CD4-positive, alpha-beta T cell treated with Interleukin-1 beta for 1 hour (primary cell): ENCODE results near the gene SFMBT2.
A peak's percentile ranks its signal among the peaks of the same experiment; 100 is the strongest.

Experiments used
- DNase-seq, 2 donors: peaks; one replicate each; pipeline ENCODE4 v3.0.0-alpha.2; 2020 to 2022

Gene SFMBT2

GRCh38 chr10:7293378-7293920 is 117.4 kb downstream of the SFMBT2 start:
- no peak for DNase-seq

GRCh38 chr10:7291487-7292270 is 119.2 kb downstream of the SFMBT2 start:
- no peak for DNase-seq

DNA sequence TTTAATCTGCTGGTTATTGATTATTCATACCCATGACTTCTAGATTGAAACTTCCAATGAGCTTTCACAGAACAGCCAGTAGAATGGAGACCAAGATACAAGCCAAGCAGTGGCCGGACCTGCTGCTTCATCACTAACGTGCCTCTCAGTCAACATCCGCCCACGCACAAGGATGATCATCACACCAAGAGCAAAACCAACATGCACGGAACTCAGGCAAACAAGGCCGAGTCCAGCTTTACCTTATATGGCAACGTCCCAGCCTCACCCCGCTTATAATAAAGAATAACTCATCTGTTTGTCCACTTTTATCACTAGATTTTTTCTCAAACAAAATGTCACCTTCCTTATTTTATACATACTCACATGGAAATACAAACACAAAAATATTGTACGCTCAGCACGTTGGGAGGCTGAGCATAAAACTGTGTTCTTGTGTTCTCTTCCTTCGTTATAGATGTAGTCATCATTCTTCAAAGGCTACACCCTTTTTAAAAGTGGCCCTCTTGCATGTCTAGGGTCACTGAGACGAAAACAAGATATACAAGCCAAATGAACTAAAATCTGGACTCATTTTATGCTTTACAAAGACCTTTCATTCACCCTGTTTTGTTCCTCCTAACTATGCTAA is 122.7 kb downstream of the SFMBT2 start:
- no peak for DNase-seq

- DNase-seq = no peak
Observed at GRCh38 chr10:7287377-7287776, 123.5 kb downstream of the SFMBT2 start.

DNA sequence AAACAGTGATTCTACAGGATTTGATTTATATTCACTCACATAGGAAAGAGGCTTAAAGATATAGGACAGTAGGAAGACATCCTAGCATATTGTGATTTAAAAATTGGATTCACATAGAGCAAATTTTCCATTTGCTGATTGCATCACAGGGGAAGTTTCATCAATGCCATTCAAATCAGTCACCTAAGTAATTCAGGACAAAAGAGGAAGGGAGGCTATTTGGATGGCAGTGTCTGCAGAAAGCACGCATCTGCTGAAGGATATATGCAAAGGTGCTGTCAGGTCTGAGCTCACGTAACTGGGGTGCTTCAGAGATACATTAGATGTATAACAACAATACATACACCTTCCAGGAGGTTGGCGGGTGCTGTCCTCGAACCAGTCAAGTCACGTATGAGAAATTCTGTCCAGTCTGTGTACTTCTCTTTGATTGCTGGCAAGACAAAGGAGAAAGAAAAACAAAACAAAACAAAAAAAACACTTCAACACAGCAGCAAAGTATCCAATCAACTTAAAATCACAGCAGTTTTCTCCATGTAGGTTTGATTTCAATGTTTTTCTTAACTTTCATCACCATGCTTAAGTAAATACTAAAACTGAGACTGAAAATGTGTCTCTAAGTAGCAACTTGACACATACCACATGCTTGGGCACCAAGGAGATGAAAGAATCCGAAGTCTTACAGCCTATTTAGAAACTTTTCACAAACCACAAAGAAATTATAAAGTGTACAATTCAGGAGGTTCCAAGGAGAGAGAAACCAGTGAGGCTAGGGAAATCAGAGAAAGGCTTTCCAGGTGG is 125.1 kb downstream of the SFMBT2 start:
- no peak for DNase-seq

DNA sequence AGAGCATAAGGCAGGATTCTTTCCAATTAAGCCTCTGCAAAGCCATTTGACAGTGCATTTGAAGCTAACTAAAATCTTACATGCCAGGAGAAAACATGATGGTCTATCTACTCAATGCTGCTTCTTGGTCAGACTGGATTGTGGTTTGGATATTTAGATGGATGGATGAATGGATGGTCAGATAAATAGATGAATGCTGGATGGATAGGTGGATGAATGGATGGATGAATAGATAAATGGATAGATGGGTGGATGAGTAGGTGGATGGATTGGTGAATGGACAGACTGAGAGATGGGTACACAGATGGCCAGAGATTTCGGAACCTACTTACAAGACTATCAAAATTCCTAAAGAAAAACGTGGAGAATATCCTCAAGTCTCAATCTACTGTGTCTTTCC is 127.6 kb downstream of the SFMBT2 start:
- no peak for DNase-seq

DNA sequence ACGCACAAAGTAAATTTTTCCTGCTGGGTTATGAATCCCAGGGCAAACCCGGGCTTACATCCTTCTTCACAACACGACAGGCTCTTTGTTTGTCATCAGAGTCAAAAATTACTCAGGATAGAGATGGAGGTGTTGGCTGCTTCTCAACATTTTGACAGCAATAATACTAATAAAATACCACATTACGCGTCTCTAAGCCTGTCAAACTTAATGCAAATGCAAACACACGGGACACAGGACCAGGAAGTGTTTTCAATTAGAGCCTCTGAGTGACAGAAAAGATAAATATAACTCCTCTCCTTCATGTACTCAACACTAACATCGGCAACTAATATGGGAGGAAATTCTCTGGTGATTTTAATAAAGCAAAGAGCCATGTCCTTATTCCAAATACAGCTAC is 128.4 kb downstream of the SFMBT2 start:
- no peak for DNase-seq

GRCh38 chr10:7281429-7281828 is 129.4 kb downstream of the SFMBT2 start:
- DNase-seq = no peak

- DNase-seq = no peak
Observed at GRCh38 chr10:7279303-7279702, 131.5 kb downstream of the SFMBT2 start.

DNA sequence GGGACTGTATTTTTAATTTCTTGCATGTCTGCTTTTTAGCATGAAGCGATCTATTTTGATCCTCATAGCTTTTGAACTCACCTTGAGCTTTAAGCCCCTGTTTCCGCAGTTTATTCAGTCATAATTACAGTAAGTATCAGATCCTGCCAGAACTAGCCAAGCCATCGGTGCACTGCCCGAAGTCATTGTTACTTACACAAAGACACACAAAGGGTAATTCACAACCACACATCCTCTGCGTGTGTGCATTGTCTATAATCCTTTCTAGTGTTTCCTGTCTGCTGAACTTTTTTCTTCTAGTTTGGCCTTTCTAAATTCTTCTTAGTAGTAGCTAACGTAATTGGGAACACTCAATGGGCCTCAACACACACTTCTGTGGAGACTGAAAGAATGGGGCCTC is 133.0 kb downstream of the SFMBT2 start:
- no peak for DNase-seq

GRCh38 chr10:7277432-7277831 is 133.4 kb downstream of the SFMBT2 start:
- DNase-seq = no peak

DNA sequence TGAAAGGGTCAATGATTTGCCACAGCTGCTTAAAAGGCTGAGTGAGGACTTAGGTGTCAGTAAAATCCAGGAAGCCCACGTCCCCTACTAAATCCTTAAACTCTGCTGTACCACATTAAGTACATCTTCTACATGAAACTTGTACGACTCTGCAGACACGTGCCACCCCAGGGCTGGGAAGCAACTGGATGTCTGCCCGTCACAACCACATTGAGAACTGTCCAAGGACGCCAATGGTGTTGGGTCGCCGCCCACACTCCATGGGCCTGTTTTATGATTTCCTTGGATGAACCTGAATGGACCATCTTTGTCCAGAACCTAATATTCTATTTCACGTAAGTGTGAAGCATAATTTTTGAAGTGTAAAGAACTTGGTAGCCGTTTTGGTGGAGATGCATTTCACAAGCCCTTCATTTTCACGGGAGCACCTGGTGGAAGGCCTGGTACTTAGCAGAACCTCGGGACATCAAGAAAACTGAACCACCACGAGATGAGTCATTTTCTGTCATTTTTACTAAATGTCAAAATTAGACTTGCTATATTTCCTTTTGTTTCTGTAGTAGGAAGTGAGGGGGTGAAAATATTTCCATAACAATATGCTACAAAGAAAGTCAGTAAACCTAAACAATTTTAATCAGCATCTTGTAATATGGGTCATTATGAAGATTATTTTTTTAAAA is 134.9 kb downstream of the SFMBT2 start:
- no peak for DNase-seq

GRCh38 chr10:7274293-7274692 is 136.5 kb downstream of the SFMBT2 start:
- no peak for DNase-seq

GRCh38 chr10:7272008-7272407 is 138.8 kb downstream of the SFMBT2 start:
- peak in 1 of 2 donors; percentile 17 for DNase-seq

GRCh38 chr10:7269988-7270387 is 140.8 kb downstream of the SFMBT2 start:
- DNase-seq = no peak

- DNase-seq = no peak
Observed at GRCh38 chr10:7267142-7267541, 143.7 kb downstream of the SFMBT2 start.

DNA sequence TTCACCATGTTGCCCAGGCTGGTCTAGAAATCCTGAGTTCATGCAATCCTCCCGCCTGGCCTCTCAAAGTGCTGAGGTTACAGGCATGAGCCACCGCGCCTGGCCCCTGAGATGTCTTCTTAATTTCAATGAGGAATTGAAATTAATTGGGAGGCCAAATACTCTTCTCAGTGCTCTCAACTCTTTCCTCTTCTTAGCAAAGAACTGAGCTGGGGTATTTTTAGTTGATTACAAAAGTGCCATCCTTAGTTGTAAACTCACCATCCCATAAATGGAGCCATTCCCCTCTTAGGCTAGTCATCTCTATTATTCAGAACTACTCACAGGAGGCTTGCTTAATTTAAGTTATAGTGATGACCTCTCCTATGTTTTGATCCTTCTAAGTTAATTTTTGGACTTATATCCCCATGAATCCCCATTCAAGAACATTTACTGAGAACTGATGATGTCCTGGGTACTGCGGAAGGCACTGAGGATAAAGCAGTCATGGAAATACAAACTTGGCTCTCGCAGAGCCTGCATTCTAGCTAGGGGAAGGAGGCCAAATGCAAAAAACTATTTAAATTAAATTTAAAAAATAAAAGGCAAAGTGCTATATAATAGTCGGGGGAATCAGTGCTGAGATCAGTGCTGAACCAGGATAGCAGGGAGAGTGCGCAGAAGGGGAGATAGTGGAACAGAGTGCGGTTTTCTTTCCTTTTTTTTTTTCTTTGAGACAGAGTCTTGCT is 145.3 kb downstream of the SFMBT2 start:
- DNase-seq = no peak

- DNase-seq = no peak
Observed at GRCh38 chr10:7264313-7264756, 146.5 kb downstream of the SFMBT2 start.

DNA sequence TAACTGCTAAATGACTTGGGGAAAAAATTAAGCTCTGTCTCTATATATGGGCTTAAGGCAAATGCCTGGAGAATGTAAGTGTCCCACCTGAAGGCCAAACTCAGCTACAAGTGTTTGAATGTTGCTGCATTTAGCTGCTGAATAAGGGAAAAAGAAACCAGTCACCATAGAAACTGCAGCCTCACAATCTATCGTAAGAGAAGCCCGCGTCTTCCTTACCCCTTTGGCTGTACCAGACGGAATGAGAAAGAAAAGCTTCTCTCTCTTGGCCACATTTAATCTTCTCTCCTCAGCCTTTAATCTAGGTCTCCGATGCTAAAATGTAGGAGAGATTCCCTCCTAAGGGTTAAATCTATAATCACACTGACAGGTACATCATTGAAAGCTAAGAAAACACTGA is 147.2 kb downstream of the SFMBT2 start:
- no peak for DNase-seq

GRCh38 chr10:7261351-7261750 is 149.5 kb downstream of the SFMBT2 start:
- DNase-seq = no peak

GRCh38 chr10:7260912-7261311 is 149.9 kb downstream of the SFMBT2 start:
- no peak for DNase-seq

DNA sequence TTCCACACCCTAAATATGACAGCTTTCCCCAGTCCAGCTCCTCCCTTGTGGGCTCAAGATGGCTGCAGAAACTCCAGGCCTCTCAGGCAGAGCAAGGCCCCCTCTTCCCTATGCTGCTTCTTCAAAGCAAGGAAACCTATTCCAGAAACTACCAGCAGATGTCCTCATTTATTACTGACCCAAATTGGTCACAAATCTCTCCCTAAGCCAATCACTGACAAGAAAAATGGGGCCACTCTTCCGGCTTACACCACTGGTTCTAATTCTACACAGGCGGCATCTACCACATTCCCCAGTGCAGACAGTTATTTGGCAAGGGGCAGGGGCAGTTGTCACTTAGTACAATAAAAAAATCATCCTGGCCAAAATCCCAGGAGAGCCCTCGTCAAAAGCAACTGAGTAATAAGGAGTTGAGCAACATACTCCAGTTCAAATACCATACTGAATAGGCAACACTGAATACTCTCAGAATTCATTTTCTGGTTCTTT is 150.4 kb downstream of the SFMBT2 start:
- peak; percentile 21 to 60 for DNase-seq
